ENCODE results near the gene SLC36A1.

DNA sequence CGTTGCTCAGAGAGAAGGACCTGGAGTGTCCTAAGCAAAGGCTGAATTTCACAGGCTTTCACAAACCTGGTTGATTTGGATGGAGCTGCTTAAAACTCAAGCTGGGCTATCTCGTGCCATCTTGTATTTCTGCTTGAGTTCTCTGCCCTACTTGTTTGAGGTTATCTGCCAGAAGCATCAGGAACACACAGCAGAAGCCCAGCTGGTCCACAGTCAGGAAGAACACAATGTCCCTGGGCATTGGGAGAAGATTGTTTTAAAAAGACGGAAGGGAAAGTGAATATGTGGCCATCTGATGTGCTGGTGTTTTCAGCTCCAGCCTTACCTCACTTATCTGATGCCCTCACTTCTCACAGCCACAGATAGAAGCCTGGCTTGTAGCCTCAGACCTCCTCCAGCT, 32.9 kb upstream of the SLC36A1 start:
- TF ChIP-seq, protein P1, sequence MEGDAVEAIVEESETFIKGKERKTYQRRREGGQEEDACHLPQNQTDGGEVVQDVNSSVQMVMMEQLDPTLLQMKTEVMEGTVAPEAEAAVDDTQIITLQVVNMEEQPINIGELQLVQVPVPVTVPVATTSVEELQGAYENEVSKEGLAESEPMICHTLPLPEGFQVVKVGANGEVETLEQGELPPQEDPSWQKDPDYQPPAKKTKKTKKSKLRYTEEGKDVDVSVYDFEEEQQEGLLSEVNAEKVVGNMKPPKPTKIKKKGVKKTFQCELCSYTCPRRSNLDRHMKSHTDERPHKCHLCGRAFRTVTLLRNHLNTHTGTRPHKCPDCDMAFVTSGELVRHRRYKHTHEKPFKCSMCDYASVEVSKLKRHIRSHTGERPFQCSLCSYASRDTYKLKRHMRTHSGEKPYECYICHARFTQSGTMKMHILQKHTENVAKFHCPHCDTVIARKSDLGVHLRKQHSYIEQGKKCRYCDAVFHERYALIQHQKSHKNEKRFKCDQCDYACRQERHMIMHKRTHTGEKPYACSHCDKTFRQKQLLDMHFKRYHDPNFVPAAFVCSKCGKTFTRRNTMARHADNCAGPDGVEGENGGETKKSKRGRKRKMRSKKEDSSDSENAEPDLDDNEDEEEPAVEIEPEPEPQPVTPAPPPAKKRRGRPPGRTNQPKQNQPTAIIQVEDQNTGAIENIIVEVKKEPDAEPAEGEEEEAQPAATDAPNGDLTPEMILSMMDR (IDR thresholded peaks at IDR 0.05 in 2 of 3, conservative IDR thresholded peaks at IDR 0.05 in 1 of 3; ENCODE audit: borderline replicate concordance in 1 of 3, insufficient read depth in 1 of 3, low read depth in 2 of 3, low read length in 2 of 3): no peak
- TF ChIP-seq EZH2 (IDR thresholded peaks at IDR 0.05): no peak
- TF ChIP-seq, protein P2, sequence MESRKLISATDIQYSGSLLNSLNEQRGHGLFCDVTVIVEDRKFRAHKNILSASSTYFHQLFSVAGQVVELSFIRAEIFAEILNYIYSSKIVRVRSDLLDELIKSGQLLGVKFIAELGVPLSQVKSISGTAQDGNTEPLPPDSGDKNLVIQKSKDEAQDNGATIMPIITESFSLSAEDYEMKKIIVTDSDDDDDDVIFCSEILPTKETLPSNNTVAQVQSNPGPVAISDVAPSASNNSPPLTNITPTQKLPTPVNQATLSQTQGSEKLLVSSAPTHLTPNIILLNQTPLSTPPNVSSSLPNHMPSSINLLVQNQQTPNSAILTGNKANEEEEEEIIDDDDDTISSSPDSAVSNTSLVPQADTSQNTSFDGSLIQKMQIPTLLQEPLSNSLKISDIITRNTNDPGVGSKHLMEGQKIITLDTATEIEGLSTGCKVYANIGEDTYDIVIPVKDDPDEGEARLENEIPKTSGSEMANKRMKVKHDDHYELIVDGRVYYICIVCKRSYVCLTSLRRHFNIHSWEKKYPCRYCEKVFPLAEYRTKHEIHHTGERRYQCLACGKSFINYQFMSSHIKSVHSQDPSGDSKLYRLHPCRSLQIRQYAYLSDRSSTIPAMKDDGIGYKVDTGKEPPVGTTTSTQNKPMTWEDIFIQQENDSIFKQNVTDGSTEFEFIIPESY (IDR thresholded peaks at IDR 0.05; ENCODE audit: extremely low read depth, insufficient replicate concordance, low read length): no peak
- TF ChIP-seq POLR2A (IDR thresholded peaks at IDR 0.05; ENCODE audit: borderline replicate concordance, extremely low read depth, insufficient read depth, insufficient read length): no peak
- no peak for TF ChIP-seq JUND (IDR thresholded peaks at IDR 0.05)
- no peak for TF ChIP-seq RAD21 (IDR thresholded peaks at IDR 0.05; ENCODE audit: low read depth)
- TF ChIP-seq, protein P3, sequence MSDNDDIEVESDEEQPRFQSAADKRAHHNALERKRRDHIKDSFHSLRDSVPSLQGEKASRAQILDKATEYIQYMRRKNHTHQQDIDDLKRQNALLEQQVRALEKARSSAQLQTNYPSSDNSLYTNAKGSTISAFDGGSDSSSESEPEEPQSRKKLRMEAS (IDR thresholded peaks at IDR 0.05): no peak
- TF ChIP-seq TCF7L2 (IDR thresholded peaks at IDR 0.05; ENCODE audit: borderline replicate concordance, extremely low read depth, insufficient read depth, insufficient read length): no peak
- no peak for TF ChIP-seq FOSL1 (IDR thresholded peaks at IDR 0.05; ENCODE audit: low read depth)
- no peak for TF ChIP-seq EZH2phosphoT487 (IDR thresholded peaks at IDR 0.05; ENCODE audit: borderline replicate concordance)
- TF ChIP-seq SRF (IDR thresholded peaks at IDR 0.05; ENCODE audit: low read depth): no peak
- no peak for TF ChIP-seq ZNF274 (IDR thresholded peaks at IDR 0.05; ENCODE audit: low read depth, low read length)

Data from HCT116 (cell line).